GM12875 (cell line): ENCODE data around the gene SEMA7A.

ENCODE experiments used
- H3K4me3 ChIP-seq: one replicate; pipeline ENCODE4 v1.5.1; 2011; ENCODE audit warnings: low read depth, low read length, control low read depth
- CTCF ChIP-seq: IDR thresholded peaks from 2 replicates; pipeline ENCODE4 v1.5.1; 2011; ENCODE audit warnings: low read depth, mild to moderate bottlenecking, control low read depth, inconsistent platforms, low read length, moderate library complexity, borderline replicate concordance; ENCODE audit not compliant: insufficient read depth

The SEMA7A gene

GRCh38 chr15:74377831-74378766 is 55.7 kb downstream of the SEMA7A start:
- TF ChIP-seq CTCF, result no peak
- H3K4me3 ChIP-seq, result no peak overlapping the region

- no peak overlapping the region for H3K4me3 ChIP-seq
- TF ChIP-seq CTCF, result no peak
Measured at GRCh38 chr15:74376825-74377581, 56.8 kb downstream of the SEMA7A start.

- no peak for TF ChIP-seq CTCF
- no peak overlapping the region for H3K4me3 ChIP-seq
Measured at GRCh38 chr15:74376226-74376625, 57.5 kb downstream of the SEMA7A start.

GRCh38 chr15:74375303-74375693 is 58.5 kb downstream of the SEMA7A start:
- peak; percentile 77 for TF ChIP-seq CTCF
- H3K4me3 ChIP-seq, result no peak overlapping the region

- peak; percentile 13; the same call in 1 of the 2 replicates for TF ChIP-seq CTCF
- H3K4me3 ChIP-seq, result no peak overlapping the region
Measured at GRCh38 chr15:74374648-74375302, 59.0 kb downstream of the SEMA7A start.

GRCh38 chr15:74373731-74374647 is 59.8 kb downstream of the SEMA7A start:
- TF ChIP-seq CTCF, result peak; percentile 81
- H3K4me3 ChIP-seq, result peak overlapping the region; percentile 60
